Suprapubic skin (tissue), 4 donors: ENCODE measurements around the gene RGL2.

Experiments
- EP300 ChIP-seq: sonication (generic); formaldehyde crosslinking; IDR thresholded peaks from one replicate; pipeline ENCODE4 v1.6.1; 2017; ENCODE audit warnings: antibody characterized with exemption
- POLR2A ChIP-seq, 2 donors: fragments of 450-650 bp; IDR thresholded peaks; one replicate each; pipeline ENCODE4 v1.6.1; 2017; ENCODE audit warnings: antibody characterized with exemption in 2 of 2, mild to moderate bottlenecking in 2 of 2, moderate library complexity in 2 of 2
- POLR2AphosphoS5 ChIP-seq, 3 donors: sonication (generic); formaldehyde crosslinking; IDR thresholded peaks; one replicate each; pipeline ENCODE4 v1.6.1; 2017; ENCODE audit warnings: antibody characterized with exemption in 3 of 3
- TF ChIP-seq, protein P1 (sequence below), 2 donors: fragments of 200-600 bp in 1 of 2; fragments of 450-650 bp in 1 of 2; sonication (generic) in 1 of 2; IDR thresholded peaks; one replicate each; pipeline ENCODE4 v1.5.1; 2016 to 2019; ENCODE audit warnings: antibody characterized with exemption in 2 of 2, mild to moderate bottlenecking in 1 of 2, moderate library complexity in 1 of 2

DNA sequence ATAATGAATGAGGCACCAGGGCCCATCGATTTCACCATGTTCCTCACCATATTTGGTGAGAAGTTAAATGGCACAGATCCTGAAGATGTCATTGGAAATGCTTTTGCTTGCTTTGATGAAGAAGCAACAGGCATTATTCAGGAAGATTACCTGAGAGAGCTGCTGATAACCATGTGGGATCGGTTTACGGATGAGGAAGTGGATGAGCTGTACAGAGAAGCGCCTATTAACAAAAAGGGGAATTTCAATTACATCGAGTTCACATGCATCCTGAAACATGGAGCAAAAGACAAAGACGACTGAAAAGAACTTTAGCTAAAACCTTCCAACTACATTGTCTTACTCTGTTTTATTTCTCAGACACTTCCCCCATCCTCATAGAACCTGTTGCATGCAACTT lies 40.5 kb upstream of the RGL2 start:
- TF ChIP-seq, protein P1, sequence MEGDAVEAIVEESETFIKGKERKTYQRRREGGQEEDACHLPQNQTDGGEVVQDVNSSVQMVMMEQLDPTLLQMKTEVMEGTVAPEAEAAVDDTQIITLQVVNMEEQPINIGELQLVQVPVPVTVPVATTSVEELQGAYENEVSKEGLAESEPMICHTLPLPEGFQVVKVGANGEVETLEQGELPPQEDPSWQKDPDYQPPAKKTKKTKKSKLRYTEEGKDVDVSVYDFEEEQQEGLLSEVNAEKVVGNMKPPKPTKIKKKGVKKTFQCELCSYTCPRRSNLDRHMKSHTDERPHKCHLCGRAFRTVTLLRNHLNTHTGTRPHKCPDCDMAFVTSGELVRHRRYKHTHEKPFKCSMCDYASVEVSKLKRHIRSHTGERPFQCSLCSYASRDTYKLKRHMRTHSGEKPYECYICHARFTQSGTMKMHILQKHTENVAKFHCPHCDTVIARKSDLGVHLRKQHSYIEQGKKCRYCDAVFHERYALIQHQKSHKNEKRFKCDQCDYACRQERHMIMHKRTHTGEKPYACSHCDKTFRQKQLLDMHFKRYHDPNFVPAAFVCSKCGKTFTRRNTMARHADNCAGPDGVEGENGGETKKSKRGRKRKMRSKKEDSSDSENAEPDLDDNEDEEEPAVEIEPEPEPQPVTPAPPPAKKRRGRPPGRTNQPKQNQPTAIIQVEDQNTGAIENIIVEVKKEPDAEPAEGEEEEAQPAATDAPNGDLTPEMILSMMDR (IDR thresholded peaks at IDR 0.05): no peak
- TF ChIP-seq POLR2A (IDR thresholded peaks at IDR 0.05) (no peak), POLR2AphosphoS5 (IDR thresholded peaks at IDR 0.05) (no peak), EP300 (no peak)
